GM12878 (cell line): ENCODE results near the gene KRTAP4-5. TPM values are rescaled to one million over a fixed set of nuclear protein-coding genes. Genes with fewer than 3 reads are reported as not detected.

ENCODE experiments used
- ATAC-seq: fragments of 200-7000 bp; cut with Tn5 transposase; 3 replicates; pipeline ENCODE4 v1.9.1; 2020; ENCODE audit warnings: mild to moderate bottlenecking, moderate library complexity
- BruUV-seq: library from RNA; stranded (reverse); fragments of 400-500 nt; replicated peaks from 2 replicates; lab custom pipeline; 2021; lab: Mats Ljungman, UMichigan
- CTCF ChIA-PET: fragments of 300-600 bp; sonication (Branson Sonifier 250); formaldehyde crosslinking; extraction: SDS; loops from one replicate; lab custom pipeline; 2021; ENCODE audit warnings: inconsistent platforms; lab: Yijun Ruan, JAX
- POLR2A ChIA-PET: fragments of 350-600 bp; formaldehyde crosslinking; extraction: SDS; loops from one replicate; lab custom pipeline; 2021; ENCODE audit warnings: inconsistent platforms; lab: Charles Lee
- RAD21 ChIA-PET: fragments of 300-600 bp; sonication (Branson Sonifier 250); formaldehyde crosslinking; loops from one replicate; lab custom pipeline; 2023; ENCODE audit warnings: antibody characterized with exemption; ENCODE audit not compliant: unreplicated experiment; lab: Charles Lee
- SMC1A ChIA-PET: fragments of 300-600 bp; sonication (Branson Sonifier 250); formaldehyde crosslinking; loops from one replicate; lab custom pipeline; 2023; ENCODE audit not compliant: unreplicated experiment, uncharacterized antibody; lab: Charles Lee
- DNase-seq: peaks from one replicate; pipeline ENCODE4 v3.0.0-alpha.2; 2011; ENCODE audit warnings: low read depth, low spot score
- FAIRE-seq: peaks from 3 replicates; lab custom pipeline; 2011; peaks lifted over from hg19 to GRCh38; lab: Jason Lieb, UNC
- H2AFZ ChIP-seq: 2 replicates; pipeline ENCODE4 v1.6.0; 2011; ENCODE audit warnings: low read depth, low read length, control low read depth; ENCODE audit not compliant: control insufficient read depth
- H3K27ac ChIP-seq: 2 replicates; pipeline ENCODE4 v1.5.1; 2011; ENCODE audit warnings: control low read depth; ENCODE audit not compliant: control insufficient read depth, insufficient read depth
- H3K27me3 ChIP-seq, 2 experiments: replicated peaks in 1 of 2; 2 replicates each; pipeline versions ENCODE4 v1.6.0 to v1.6.1; 2011; ENCODE audit warnings: low read length in 1 of 2; ENCODE audit not compliant: control insufficient read depth in 2 of 2, insufficient read depth in 2 of 2
- H3K36me3 ChIP-seq, 2 experiments: 2 replicates each; pipeline ENCODE4 v1.5.1; 2011; ENCODE audit warnings: low read length in 1 of 2; ENCODE audit not compliant: control insufficient read depth in 2 of 2, insufficient read depth in 2 of 2
- H3K4me1 ChIP-seq: 2 replicates; pipeline ENCODE4 v1.6.1; 2011; ENCODE audit warnings: mild to moderate bottlenecking, low read length, moderate library complexity, mixed read lengths; ENCODE audit not compliant: control insufficient read depth, insufficient read depth
- H3K4me2 ChIP-seq: 2 replicates; pipeline ENCODE4 v1.6.0; 2011; ENCODE audit warnings: control low read depth; ENCODE audit not compliant: control insufficient read depth, insufficient read depth
- H3K4me3 ChIP-seq: fragments of 200-600 bp; sonication (generic); 2 replicates; pipeline ENCODE4 v1.5.1; 2016
- H3K79me2 ChIP-seq: 2 replicates; pipeline ENCODE4 v1.6.0; 2011; ENCODE audit warnings: low read length; ENCODE audit not compliant: control insufficient read depth, insufficient read depth
- H3K9ac ChIP-seq: 2 replicates; pipeline ENCODE4 v1.8.0; 2011; ENCODE audit warnings: low read length, control low read depth, mixed read lengths; ENCODE audit not compliant: control insufficient read depth, insufficient read depth
- H3K9me3 ChIP-seq: replicated peaks from 3 replicates; pipeline ENCODE4 v1.5.1; 2011; ENCODE audit warnings: mild to moderate bottlenecking, low read length; ENCODE audit not compliant: control insufficient read depth, insufficient read depth
- H4K20me1 ChIP-seq: 2 replicates; pipeline ENCODE4 v1.6.0; 2011; ENCODE audit not compliant: control insufficient read depth, insufficient read depth
- BCL3 ChIP-seq: IDR thresholded peaks from 2 replicates; pipeline ENCODE4 v1.6.1; 2011; ENCODE audit warnings: borderline replicate concordance, low read depth, mild to moderate bottlenecking, moderate library complexity, low read length; ENCODE audit not compliant: insufficient read depth, poor library complexity, severe bottlenecking
- BHLHE40 ChIP-seq, 2 experiments: fragments of 450-650 bp in 1 of 2; IDR thresholded peaks; 2 replicates each; pipeline ENCODE4 v1.6.1; 2011 to 2017; ENCODE audit warnings: low read depth in 2 of 2, borderline replicate concordance in 1 of 2, improper control_type of control experiment in 1 of 2, low read length in 1 of 2, mild to moderate bottlenecking in 1 of 2
- CEBPB ChIP-seq, 2 experiments: fragments of 150-350 bp in 1 of 2; IDR thresholded peaks; 2 replicates each; pipeline ENCODE4 v1.6.1; 2012 to 2014; ENCODE audit warnings: low read depth in 2 of 2, low read length in 2 of 2, borderline replicate concordance in 1 of 2, inconsistent platforms in 1 of 2
- IKZF2 ChIP-seq, 2 experiments: fragments of 450-650 bp; IDR thresholded peaks; 2 replicates each; pipeline ENCODE4 v1.6.1; 2017; ENCODE audit warnings: mild to moderate bottlenecking in 2 of 2, moderate library complexity in 2 of 2
- KAT2A ChIP-seq: conservative IDR thresholded peaks from 2 replicates; pipeline ENCODE4 v1.6.1; 2011; ENCODE audit warnings: low read depth, low read length; ENCODE audit not compliant: control insufficient read depth
- NR2F1 ChIP-seq: fragments of 450-650 bp; conservative IDR thresholded peaks from 2 replicates; pipeline ENCODE4 v1.6.1; 2017; ENCODE audit warnings: mild to moderate bottlenecking
- PML ChIP-seq: IDR thresholded peaks from 2 replicates; pipeline ENCODE4 v1.6.1; 2012; ENCODE audit warnings: low read length, inconsistent platforms
- RBBP5 ChIP-seq: fragments of 200-600 bp; sonication (generic); conservative IDR thresholded peaks from 2 replicates; pipeline ENCODE4 v1.6.1; 2016
- RCOR1 ChIP-seq: conservative IDR thresholded peaks from 2 replicates; pipeline ENCODE4 v1.6.1; 2012; ENCODE audit warnings: low read depth, low read length, improper control_type of control experiment
- RELA ChIP-seq: fragments of 450-650 bp; IDR thresholded peaks from 2 replicates; pipeline ENCODE4 v1.8.0; 2014; ENCODE audit warnings: borderline replicate concordance; ENCODE audit not compliant: partially characterized antibody
- ZNF207 ChIP-seq: fragments of 450-650 bp; IDR thresholded peaks from 2 replicates; pipeline ENCODE4 v1.6.1; 2014; ENCODE audit warnings: antibody characterized with exemption, mild to moderate bottlenecking, borderline replicate concordance
- ZNF687 ChIP-seq: fragments of 450-650 bp; IDR thresholded peaks from 2 replicates; pipeline ENCODE4 v1.6.1; 2017; ENCODE audit warnings: mild to moderate bottlenecking, moderate library complexity
- WGBS: methylation state at CpG from one replicate; pipeline ENCODE4 v1.1.6; 2016; ENCODE audit warnings: low lambda C conversion rate; ENCODE audit not compliant: insufficient replicate concordance, insufficient coverage; ENCODE audit errors: missing lambda C conversion rate; 5-methylcytosine and 5-hydroxymethylcytosine counted together
- in situ Hi-C: fragments of 300-500 bp; cut with MboI; formaldehyde crosslinking; loops from 9 replicates; pipeline ENCODE4 v1.14.3; 2018; ENCODE audit warnings: mixed read lengths
- intact Hi-C: fragments of 100-400 bp; cut with micrococcal nuclease; formaldehyde crosslinking; loops from one replicate; pipeline ENCODE4 v1.14.2; 2022; ENCODE audit not compliant: unreplicated experiment
- polyA plus RNA-seq, 11 experiments: library from polyadenylated mRNA; depleted of rRNA in 4 of 11; unstranded in 6 of 11; stranded (reverse) in 5 of 11; fragments of >200 nt; fragmentation: Nextera tagmentation in 4 of 11; fragmentation: Illumina TruSeq in 1 of 11; extraction: Ambion mirVana in 4 of 11; extraction: Trizol in 1 of 11; gene quantifications; 1 replicate in 1 of 11; 2 replicates in 10 of 11; pipeline versions ENCODE4 v1.2.1 to v1.2.3, GENCODE V29; 2011 to 2016; ENCODE audit warnings: inconsistent platforms in 2 of 11, missing spikeins in 2 of 11, low read depth in 1 of 11
- total RNA-seq, 4 experiments: library from RNA; depleted of rRNA in 3 of 4; stranded (reverse); fragments of >200 nt in 3 of 4; fragmentation: Illumina TruSeq in 1 of 4; extraction: Trizol in 1 of 4; gene quantifications; 2 replicates each; pipeline versions ENCODE4 v1.2.1 to v1.2.3, GENCODE V29; 2013 to 2021

KRTAP4-5 gene
- total and polyA plus RNA-seq, 10 of the 15 experiments (the other 5 are each of a cell fraction or from before 2014, with no cell fraction given): not detected

GRCh38 chr17:41167561-41167960 lies 17.9 kb upstream of the KRTAP4-5 start:
- in situ Hi-C loops: no loop called here
- no peak for FAIRE-seq
- no peak for DNase-seq
- Histone ChIP-seq H3K27me3 (no peaks in the 10 kb centered on the region; a peak in 1 of 4 replicates), H4K20me1 (no peaks in the 10 kb centered on the region), H3K36me3 (no peaks in the 10 kb centered on the region), H3K4me2 (no peak overlapping the region), H2AFZ (no peak overlapping the region), H3K79me2 (no peaks in the 10 kb centered on the region), H3K9ac (no peak overlapping the region), H3K27ac (no peak overlapping the region), H3K4me3 (no peak overlapping the region), H3K9me3 (no peaks in the 10 kb centered on the region), H3K4me1 (no peaks in the 10 kb centered on the region)
- intact Hi-C loops: no loop called here
- ChIA-PET SMC1A (no interaction called here), CTCF (no interaction called here), POLR2A (no interaction called here), RAD21 (no interaction called here)
- TF ChIP-seq RBBP5 (no peak), NR2F1 (no peak), KAT2A (no peak), RELA (no peak), RCOR1 (no peak), ZNF687 (no peak), BCL3 (no peak), CEBPB (IDR thresholded peaks at IDR 0.05; ENCODE audit: borderline replicate concordance in 1 of 2, low read depth in 2 of 2, low read length in 2 of 2) (no peak), IKZF2 (IDR thresholded peaks at IDR 0.05) (no peak), PML (no peak), BHLHE40 (IDR thresholded peaks at IDR 0.05; ENCODE audit: borderline replicate concordance in 1 of 2, low read depth in 2 of 2, low read length in 1 of 2) (no peak), ZNF207 (no peak)
- 42% methylated on average over 7 of the region's 7 CpGs for WGBS
- no TSS peak for BruUV-seq
- ATAC-seq: no peak
